GM12878 (cell line): ENCODE data around the gene GABRP. TPM values are rescaled to one million over a fixed set of nuclear protein-coding genes. Genes with fewer than 3 reads are reported as not detected.

Experiments used
- ATAC-seq: fragments of 200-7000 bp; cut with Tn5 transposase; 3 replicates; pipeline ENCODE4 v1.9.1; 2020; ENCODE audit warnings: mild to moderate bottlenecking, moderate library complexity
- BruUV-seq: library from RNA; stranded (reverse); fragments of 400-500 nt; replicated peaks from 2 replicates; lab custom pipeline; 2021; lab: Mats Ljungman, UMichigan
- CTCF ChIA-PET: fragments of 300-600 bp; sonication (Branson Sonifier 250); formaldehyde crosslinking; extraction: SDS; loops from one replicate; lab custom pipeline; 2021; ENCODE audit warnings: inconsistent platforms; lab: Yijun Ruan, JAX
- POLR2A ChIA-PET: fragments of 350-600 bp; formaldehyde crosslinking; extraction: SDS; loops from one replicate; lab custom pipeline; 2021; ENCODE audit warnings: inconsistent platforms; lab: Charles Lee
- RAD21 ChIA-PET: fragments of 300-600 bp; sonication (Branson Sonifier 250); formaldehyde crosslinking; loops from one replicate; lab custom pipeline; 2023; ENCODE audit warnings: antibody characterized with exemption; ENCODE audit not compliant: unreplicated experiment; lab: Charles Lee
- SMC1A ChIA-PET: fragments of 300-600 bp; sonication (Branson Sonifier 250); formaldehyde crosslinking; loops from one replicate; lab custom pipeline; 2023; ENCODE audit not compliant: unreplicated experiment, uncharacterized antibody; lab: Charles Lee
- DNase-seq: peaks from one replicate; pipeline ENCODE4 v3.0.0-alpha.2; 2011; ENCODE audit warnings: low read depth, low spot score
- FAIRE-seq: peaks from 3 replicates; lab custom pipeline; 2011; peaks lifted over from hg19 to GRCh38; lab: Jason Lieb, UNC
- H2AFZ ChIP-seq: 2 replicates; pipeline ENCODE4 v1.6.0; 2011; ENCODE audit warnings: low read depth, low read length, control low read depth; ENCODE audit not compliant: control insufficient read depth
- H3K27ac ChIP-seq: 2 replicates; pipeline ENCODE4 v1.5.1; 2011; ENCODE audit warnings: control low read depth; ENCODE audit not compliant: control insufficient read depth, insufficient read depth
- H3K27me3 ChIP-seq, 2 experiments: replicated peaks in 1 of 2; 2 replicates each; pipeline versions ENCODE4 v1.6.0 to v1.6.1; 2011; ENCODE audit warnings: low read length in 1 of 2; ENCODE audit not compliant: control insufficient read depth in 2 of 2, insufficient read depth in 2 of 2
- H3K36me3 ChIP-seq, 2 experiments: 2 replicates each; pipeline ENCODE4 v1.5.1; 2011; ENCODE audit warnings: low read length in 1 of 2; ENCODE audit not compliant: control insufficient read depth in 2 of 2, insufficient read depth in 2 of 2
- H3K4me1 ChIP-seq: 2 replicates; pipeline ENCODE4 v1.6.1; 2011; ENCODE audit warnings: mild to moderate bottlenecking, low read length, moderate library complexity, mixed read lengths; ENCODE audit not compliant: control insufficient read depth, insufficient read depth
- H3K4me2 ChIP-seq: 2 replicates; pipeline ENCODE4 v1.6.0; 2011; ENCODE audit warnings: control low read depth; ENCODE audit not compliant: control insufficient read depth, insufficient read depth
- H3K4me3 ChIP-seq: fragments of 200-600 bp; sonication (generic); 2 replicates; pipeline ENCODE4 v1.5.1; 2016
- H3K79me2 ChIP-seq: 2 replicates; pipeline ENCODE4 v1.6.0; 2011; ENCODE audit warnings: low read length; ENCODE audit not compliant: control insufficient read depth, insufficient read depth
- H3K9ac ChIP-seq: 2 replicates; pipeline ENCODE4 v1.8.0; 2011; ENCODE audit warnings: low read length, control low read depth, mixed read lengths; ENCODE audit not compliant: control insufficient read depth, insufficient read depth
- H3K9me3 ChIP-seq: replicated peaks from 3 replicates; pipeline ENCODE4 v1.5.1; 2011; ENCODE audit warnings: mild to moderate bottlenecking, low read length; ENCODE audit not compliant: control insufficient read depth, insufficient read depth
- H4K20me1 ChIP-seq: 2 replicates; pipeline ENCODE4 v1.6.0; 2011; ENCODE audit not compliant: control insufficient read depth, insufficient read depth
- BMI1 ChIP-seq: fragments of 450-650 bp; IDR thresholded peaks from 2 replicates; pipeline ENCODE4 v1.6.1; 2016; ENCODE audit warnings: mild to moderate bottlenecking, moderate library complexity, borderline replicate concordance
- BRCA1 ChIP-seq: IDR thresholded peaks from 2 replicates; pipeline ENCODE4 v1.6.1; 2011; ENCODE audit warnings: low read depth, low read length, improper control_type of control experiment
- E2F4 ChIP-seq: IDR thresholded peaks from 2 replicates; pipeline ENCODE4 v1.6.1; 2012; ENCODE audit warnings: low read depth, low read length, improper control_type of control experiment
- EGR1 ChIP-seq, 2 experiments: IDR thresholded peaks; 1 replicate in 1 of 2; 2 replicates in 1 of 2; pipeline ENCODE4 v1.6.1; 2011 to 2012; ENCODE audit warnings: low read depth in 2 of 2, low read length in 2 of 2, borderline replicate concordance in 1 of 2, mild to moderate bottlenecking in 1 of 2, moderate library complexity in 1 of 2
- FOXK2 ChIP-seq: fragments of 450-650 bp; IDR thresholded peaks from 2 replicates; pipeline ENCODE4 v1.6.1; 2017; ENCODE audit warnings: mild to moderate bottlenecking, moderate library complexity
- HSF1 ChIP-seq: fragments of 150-350 bp; IDR thresholded peaks from 2 replicates; pipeline ENCODE4 v1.6.1; 2014; ENCODE audit warnings: mild to moderate bottlenecking, low read depth, low read length
- MTA3 ChIP-seq: IDR thresholded peaks from 2 replicates; pipeline ENCODE4 v1.6.1; 2012; ENCODE audit warnings: low read length, inconsistent platforms, borderline replicate concordance
- MXI1 ChIP-seq: fragments of 150-350 bp; IDR thresholded peaks from 2 replicates; pipeline ENCODE4 v1.6.1; 2011; ENCODE audit warnings: low read depth, mild to moderate bottlenecking, inconsistent platforms, low read length, improper control_type of control experiment
- NFXL1 ChIP-seq: fragments of 450-650 bp; IDR thresholded peaks from 2 replicates; pipeline ENCODE4 v1.6.1; 2017; ENCODE audit warnings: antibody characterized with exemption, mild to moderate bottlenecking, borderline replicate concordance
- NR2C1 ChIP-seq: fragments of 450-650 bp; IDR thresholded peaks from 2 replicates; pipeline ENCODE4 v1.6.1; 2017; ENCODE audit warnings: antibody characterized with exemption, mild to moderate bottlenecking, moderate library complexity
- PBX3 ChIP-seq: IDR thresholded peaks from 2 replicates; pipeline ENCODE4 v1.6.1; 2011; ENCODE audit warnings: mild to moderate bottlenecking, low read depth, low read length, moderate library complexity; ENCODE audit not compliant: insufficient replicate concordance
- PKNOX1 ChIP-seq: fragments of 450-650 bp; IDR thresholded peaks from 2 replicates; pipeline ENCODE4 v1.6.1; 2016; ENCODE audit warnings: mild to moderate bottlenecking
- POLR2AphosphoS5 ChIP-seq: IDR thresholded peaks from 2 replicates; pipeline ENCODE4 v1.6.1; 2011; ENCODE audit warnings: mild to moderate bottlenecking, low read length, inconsistent platforms
- SIN3A ChIP-seq: IDR thresholded peaks from 2 replicates; pipeline ENCODE4 v1.6.1; 2012; ENCODE audit warnings: low read depth, low read length, improper control_type of control experiment
- SMARCA5 ChIP-seq: fragments of 450-650 bp; IDR thresholded peaks from 2 replicates; pipeline ENCODE4 v1.6.1; 2017; ENCODE audit warnings: mild to moderate bottlenecking
- SREBF2 ChIP-seq: IDR thresholded peaks from 2 replicates; pipeline ENCODE4 v1.6.1; 2012; ENCODE audit warnings: mild to moderate bottlenecking, low read length
- SUZ12 ChIP-seq: fragments of 200-600 bp; sonication (generic); IDR thresholded peaks from one replicate; pipeline ENCODE4 v1.6.1; 2018; ENCODE audit warnings: antibody characterized with exemption, mild to moderate bottlenecking; ENCODE audit not compliant: unreplicated experiment
- TARDBP ChIP-seq: IDR thresholded peaks from 2 replicates; pipeline ENCODE4 v1.6.1; 2016; ENCODE audit warnings: borderline replicate concordance
- TBL1XR1 ChIP-seq: IDR thresholded peaks from 2 replicates; pipeline ENCODE4 v1.6.1; 2012; ENCODE audit warnings: low read depth, low read length, improper control_type of control experiment
- YY1 ChIP-seq: IDR thresholded peaks from 2 replicates; pipeline ENCODE4 v1.6.1; 2011; ENCODE audit warnings: low read depth, mild to moderate bottlenecking, low read length
- ZZZ3 ChIP-seq: IDR thresholded peaks from 2 replicates; pipeline ENCODE4 v1.6.1; 2011; ENCODE audit warnings: low read depth; ENCODE audit not compliant: control insufficient read depth, insufficient read length
- in situ Hi-C: fragments of 300-500 bp; cut with MboI; formaldehyde crosslinking; loops from 9 replicates; pipeline ENCODE4 v1.14.3; 2018; ENCODE audit warnings: mixed read lengths
- intact Hi-C: fragments of 100-400 bp; cut with micrococcal nuclease; formaldehyde crosslinking; loops from one replicate; pipeline ENCODE4 v1.14.2; 2022; ENCODE audit not compliant: unreplicated experiment
- polyA plus RNA-seq, 11 experiments: library from polyadenylated mRNA; depleted of rRNA in 4 of 11; unstranded in 6 of 11; stranded (reverse) in 5 of 11; fragments of >200 nt; fragmentation: Nextera tagmentation in 4 of 11; fragmentation: Illumina TruSeq in 1 of 11; extraction: Ambion mirVana in 4 of 11; extraction: Trizol in 1 of 11; gene quantifications; 1 replicate in 1 of 11; 2 replicates in 10 of 11; pipeline versions ENCODE4 v1.2.1 to v1.2.3, GENCODE V29; 2011 to 2016; ENCODE audit warnings: inconsistent platforms in 2 of 11, missing spikeins in 2 of 11, low read depth in 1 of 11
- total RNA-seq, 4 experiments: library from RNA; depleted of rRNA in 3 of 4; stranded (reverse); fragments of >200 nt in 3 of 4; fragmentation: Illumina TruSeq in 1 of 4; extraction: Trizol in 1 of 4; gene quantifications; 2 replicates each; pipeline versions ENCODE4 v1.2.1 to v1.2.3, GENCODE V29; 2013 to 2021

Gene GABRP
- total and polyA plus RNA-seq, 10 of the 15 experiments (the other 5 are each of a cell fraction or from before 2014, with no cell fraction given): 0.04 TPM; not detected in 9

- TF ChIP-seq SUZ12: no peak
- no peak for TF ChIP-seq MTA3
- no peak for TF ChIP-seq PKNOX1
- TF ChIP-seq HSF1: no peak
- TF ChIP-seq BMI1: no peak
- TF ChIP-seq SIN3A: no peak
- no peak for TF ChIP-seq NFXL1
- TF ChIP-seq BRCA1: no peak
- TF ChIP-seq NR2C1: no peak
Observed at GRCh38 chr5:170844651-170845050, 61.1 kb downstream of the GABRP start (continued).

GRCh38 chr5:170846416-170846815 is 62.9 kb downstream of the GABRP start:
- intact Hi-C loops (no loop called here), in situ Hi-C loops (no loop called here)
- CTCF ChIA-PET: no interaction called here
- ATAC-seq: no peak
- H3K4me2 ChIP-seq: no peak overlapping the region
- H3K4me1 ChIP-seq: no peaks in the 10 kb centered on the region
- no peaks in the 10 kb centered on the region for H3K9me3 ChIP-seq
- no peak overlapping the region for H3K4me3 ChIP-seq
- H3K9ac ChIP-seq: no peak overlapping the region
- no peaks in the 10 kb centered on the region for H3K27me3 ChIP-seq
- H4K20me1 ChIP-seq: no peaks in the 10 kb centered on the region
- H3K36me3 ChIP-seq: no peaks in the 10 kb centered on the region
- RAD21 ChIA-PET: no interaction called here
- no peak for FAIRE-seq
- no peaks in the 10 kb centered on the region for H3K79me2 ChIP-seq
- no peak for DNase-seq
- POLR2A ChIA-PET: no interaction called here
- no peak overlapping the region for H2AFZ ChIP-seq
- BruUV-seq: no TSS peak
- SMC1A ChIA-PET: no interaction called here
- H3K27ac ChIP-seq: no peak overlapping the region
- TF ChIP-seq PBX3: no peak
- no peak for TF ChIP-seq TARDBP
- no peak for TF ChIP-seq YY1
- no peak for TF ChIP-seq POLR2AphosphoS5
- no peak for TF ChIP-seq SMARCA5
- no peak for TF ChIP-seq ZZZ3
- TF ChIP-seq FOXK2: no peak
- no peak for TF ChIP-seq EGR1 (IDR thresholded peaks at IDR 0.05; ENCODE audit: borderline replicate concordance in 1 of 2, low read depth in 2 of 2, low read length in 2 of 2)
- TF ChIP-seq E2F4: no peak
- no peak for TF ChIP-seq TBL1XR1
- no peak for TF ChIP-seq MXI1
- no peak for TF ChIP-seq SREBF2
